ENCODE results near the gene TAF3.
A peak's percentile ranks its signal among the peaks of the same experiment; 100 is the strongest.

TAF3 gene

GRCh38 chr10:8045726-8046494 is 227.6 kb downstream of the TAF3 start:
- Histone ChIP-seq H3K4me3 (ENCODE audit: low read length) (peak overlapping the region; percentile 64), H3K9me2 (replicated peaks; ENCODE audit: insufficient read depth, low read length) (no peaks in the 10 kb centered on the region), H3K36me3 (replicated peaks; ENCODE audit: insufficient read depth, low read length) (no peaks in the 10 kb centered on the region), H3K4me2 (ENCODE audit: low read depth, low read length) (peak overlapping the region; percentile 81), H2AFZ (ENCODE audit: low read length) (peak overlapping the region; percentile 88), H3K9me3 (replicated peaks; ENCODE audit: insufficient read depth, low read length) (no peaks in the 10 kb centered on the region), H3K79me2 (ENCODE audit: low read length) (no peaks in the 10 kb centered on the region), H3K9ac (ENCODE audit: low read length) (peak overlapping the region; percentile 32; the same call in 1 of the 2 replicates), H3K4me1 (ENCODE audit: low read length) (no peaks in the 10 kb centered on the region), H3K27ac (ENCODE audit: low read length) (no peak overlapping the region), H3F3A (ENCODE audit: insufficient read depth, low read length) (no peaks in the 10 kb centered on the region), H4K20me1 (ENCODE audit: insufficient read depth, low read length) (no peaks in the 10 kb centered on the region), H3K27me3 (replicated peaks; ENCODE audit: insufficient read depth, low read length) (peaks cover 37% of the 10 kb centered on the region)
- TF ChIP-seq EZH2phosphoT487 (IDR thresholded peaks at IDR 0.05; ENCODE audit: low read length): no peak
- DNase-seq: no peak

GRCh38 chr10:8047452-8048280 is 229.4 kb downstream of the TAF3 start:
- Histone ChIP-seq H3K27me3 (replicated peaks; ENCODE audit: insufficient read depth, low read length) (peaks cover 40% of the 10 kb centered on the region), H3K4me1 (ENCODE audit: low read length) (no peaks in the 10 kb centered on the region), H3K4me3 (ENCODE audit: low read length) (no peak overlapping the region)

GRCh38 chr10:8048281-8049008 is 230.1 kb downstream of the TAF3 start:
- Histone ChIP-seq H3K4me3 (ENCODE audit: low read length) (no peak overlapping the region), H3K27me3 (replicated peaks; ENCODE audit: insufficient read depth, low read length) (peaks cover 40% of the 10 kb centered on the region), H4K20me1 (ENCODE audit: insufficient read depth, low read length) (no peaks in the 10 kb centered on the region), H3K9me3 (replicated peaks; ENCODE audit: insufficient read depth, low read length) (no peaks in the 10 kb centered on the region), H3K79me2 (ENCODE audit: low read length) (no peaks in the 10 kb centered on the region), H3F3A (ENCODE audit: insufficient read depth, low read length) (no peaks in the 10 kb centered on the region), H3K4me2 (ENCODE audit: low read depth, low read length) (0 out of 2 replicates have a peak overlapping the region, but pooled peaks have one; percentile 34), H3K27ac (ENCODE audit: low read length) (no peak overlapping the region), H3K36me3 (replicated peaks; ENCODE audit: insufficient read depth, low read length) (no peaks in the 10 kb centered on the region), H2AFZ (ENCODE audit: low read length) (no peak overlapping the region), H3K9ac (ENCODE audit: low read length) (no peak overlapping the region), H3K9me2 (replicated peaks; ENCODE audit: insufficient read depth, low read length) (no peaks in the 10 kb centered on the region), H3K4me1 (ENCODE audit: low read length) (no peaks in the 10 kb centered on the region)
- no peak for DNase-seq
- TF ChIP-seq, protein P1, sequence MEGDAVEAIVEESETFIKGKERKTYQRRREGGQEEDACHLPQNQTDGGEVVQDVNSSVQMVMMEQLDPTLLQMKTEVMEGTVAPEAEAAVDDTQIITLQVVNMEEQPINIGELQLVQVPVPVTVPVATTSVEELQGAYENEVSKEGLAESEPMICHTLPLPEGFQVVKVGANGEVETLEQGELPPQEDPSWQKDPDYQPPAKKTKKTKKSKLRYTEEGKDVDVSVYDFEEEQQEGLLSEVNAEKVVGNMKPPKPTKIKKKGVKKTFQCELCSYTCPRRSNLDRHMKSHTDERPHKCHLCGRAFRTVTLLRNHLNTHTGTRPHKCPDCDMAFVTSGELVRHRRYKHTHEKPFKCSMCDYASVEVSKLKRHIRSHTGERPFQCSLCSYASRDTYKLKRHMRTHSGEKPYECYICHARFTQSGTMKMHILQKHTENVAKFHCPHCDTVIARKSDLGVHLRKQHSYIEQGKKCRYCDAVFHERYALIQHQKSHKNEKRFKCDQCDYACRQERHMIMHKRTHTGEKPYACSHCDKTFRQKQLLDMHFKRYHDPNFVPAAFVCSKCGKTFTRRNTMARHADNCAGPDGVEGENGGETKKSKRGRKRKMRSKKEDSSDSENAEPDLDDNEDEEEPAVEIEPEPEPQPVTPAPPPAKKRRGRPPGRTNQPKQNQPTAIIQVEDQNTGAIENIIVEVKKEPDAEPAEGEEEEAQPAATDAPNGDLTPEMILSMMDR (IDR thresholded peaks at IDR 0.05; ENCODE audit: low read length): no peak
- no peak for TF ChIP-seq EZH2 (optimal IDR thresholded peaks at IDR 0.05; ENCODE audit: low read depth, low read length)
- no peak for TF ChIP-seq EZH2phosphoT487 (IDR thresholded peaks at IDR 0.05; ENCODE audit: low read length)

More at GRCh38 chr10:8047452-8048280, 229.4 kb downstream of the TAF3 start:
- no peaks in the 10 kb centered on the region for H3K36me3 ChIP-seq (replicated peaks; ENCODE audit: insufficient read depth, low read length)
- H3K79me2 ChIP-seq (ENCODE audit: low read length): no peaks in the 10 kb centered on the region
- no peak overlapping the region for H3K9ac ChIP-seq (ENCODE audit: low read length)
- TF ChIP-seq, protein P1 (IDR thresholded peaks at IDR 0.05; ENCODE audit: low read length): no peak
- TF ChIP-seq EZH2 (optimal IDR thresholded peaks at IDR 0.05; ENCODE audit: low read depth, low read length): no peak
- TF ChIP-seq EZH2phosphoT487 (IDR thresholded peaks at IDR 0.05; ENCODE audit: low read length): no peak
- no peaks in the 10 kb centered on the region for H3K9me2 ChIP-seq (replicated peaks; ENCODE audit: insufficient read depth, low read length)
- DNase-seq: no peak
- H3K27ac ChIP-seq (ENCODE audit: low read length): no peak overlapping the region
- no peaks in the 10 kb centered on the region for H3F3A ChIP-seq (ENCODE audit: insufficient read depth, low read length)
- no peak overlapping the region for H2AFZ ChIP-seq (ENCODE audit: low read length)
- no peak overlapping the region for H3K4me2 ChIP-seq (ENCODE audit: low read depth, low read length)
- no peaks in the 10 kb centered on the region for H4K20me1 ChIP-seq (ENCODE audit: insufficient read depth, low read length)
- H3K9me3 ChIP-seq (replicated peaks; ENCODE audit: insufficient read depth, low read length): no peaks in the 10 kb centered on the region
